ENCODE measurements around the gene TFB1M.
"Not testable (repeated sequence)": the region's sequence is repeated elsewhere in the genome, so short reads cannot be mapped to it uniquely, and the experiment has no call there.

TFB1M gene

GRCh38 chr6:155297669-155298068 lies 16.6 kb downstream of the TFB1M start:
- no peak for FAIRE-seq

DNA sequence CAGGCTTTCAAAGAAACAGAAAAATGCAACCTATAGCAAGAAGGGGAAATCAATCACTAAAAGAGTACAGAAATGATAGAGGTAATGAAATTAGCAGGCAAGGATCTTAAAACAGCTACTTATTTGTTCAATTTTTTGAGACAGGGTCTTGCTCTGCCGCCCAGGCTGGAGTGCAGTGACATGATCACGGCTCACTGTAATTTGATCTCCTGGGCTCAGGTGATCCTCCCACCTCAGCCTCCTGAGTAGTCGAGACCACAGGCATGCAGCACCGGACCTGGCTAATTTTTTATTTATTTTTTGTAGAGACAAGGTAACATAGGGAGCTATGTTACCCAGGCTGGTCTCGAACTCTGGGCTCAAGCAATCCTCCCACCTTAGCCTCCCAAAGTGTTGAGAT lies 21.6 kb downstream of the TFB1M start:
- FAIRE-seq: no peak

GRCh38 chr6:155291291-155291690 lies 23.0 kb downstream of the TFB1M start:
- no peak for FAIRE-seq

DNA sequence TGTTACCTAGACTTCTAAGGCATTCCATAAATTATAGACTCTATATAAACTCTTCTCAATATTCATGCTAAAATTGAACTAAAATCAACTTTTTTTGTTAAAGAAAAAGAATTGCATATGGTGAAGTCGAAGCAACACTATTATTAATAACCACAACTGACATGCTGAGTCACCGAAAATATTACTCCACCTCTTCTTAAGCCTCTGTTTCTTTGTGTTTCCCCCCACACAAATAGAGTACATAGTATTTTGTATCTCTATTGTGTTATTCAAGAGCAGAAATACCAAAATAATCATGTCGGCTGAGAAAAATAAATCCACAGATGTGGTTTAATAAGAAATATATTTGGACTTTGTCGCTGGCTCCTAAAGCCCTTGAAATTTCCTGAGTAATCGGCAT lies 23.8 kb downstream of the TFB1M start:
- FAIRE-seq: no peak

DNA sequence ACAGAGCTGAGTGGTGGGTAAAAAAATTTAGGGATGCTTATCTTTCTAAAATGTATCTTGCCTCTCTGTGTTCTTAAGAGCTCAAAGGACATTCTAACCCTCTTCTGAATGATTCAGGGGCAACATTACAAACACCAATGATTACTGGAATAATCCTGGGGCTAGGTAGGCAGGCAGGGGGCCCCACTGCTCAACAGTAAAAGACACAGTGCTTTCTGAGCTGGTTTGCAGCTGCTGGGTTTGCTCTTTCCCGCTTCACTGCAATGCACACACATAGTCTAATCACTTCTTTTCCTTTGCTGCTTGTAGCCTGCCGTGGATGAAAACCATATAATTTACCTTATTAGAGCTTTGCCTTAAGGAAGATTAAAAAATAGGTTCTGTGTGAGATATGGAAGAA lies 26.5 kb downstream of the TFB1M start:
- FAIRE-seq: no peak

- no peak for FAIRE-seq
Measured at GRCh38 chr6:155284775-155285174, 29.5 kb downstream of the TFB1M start.

DNA sequence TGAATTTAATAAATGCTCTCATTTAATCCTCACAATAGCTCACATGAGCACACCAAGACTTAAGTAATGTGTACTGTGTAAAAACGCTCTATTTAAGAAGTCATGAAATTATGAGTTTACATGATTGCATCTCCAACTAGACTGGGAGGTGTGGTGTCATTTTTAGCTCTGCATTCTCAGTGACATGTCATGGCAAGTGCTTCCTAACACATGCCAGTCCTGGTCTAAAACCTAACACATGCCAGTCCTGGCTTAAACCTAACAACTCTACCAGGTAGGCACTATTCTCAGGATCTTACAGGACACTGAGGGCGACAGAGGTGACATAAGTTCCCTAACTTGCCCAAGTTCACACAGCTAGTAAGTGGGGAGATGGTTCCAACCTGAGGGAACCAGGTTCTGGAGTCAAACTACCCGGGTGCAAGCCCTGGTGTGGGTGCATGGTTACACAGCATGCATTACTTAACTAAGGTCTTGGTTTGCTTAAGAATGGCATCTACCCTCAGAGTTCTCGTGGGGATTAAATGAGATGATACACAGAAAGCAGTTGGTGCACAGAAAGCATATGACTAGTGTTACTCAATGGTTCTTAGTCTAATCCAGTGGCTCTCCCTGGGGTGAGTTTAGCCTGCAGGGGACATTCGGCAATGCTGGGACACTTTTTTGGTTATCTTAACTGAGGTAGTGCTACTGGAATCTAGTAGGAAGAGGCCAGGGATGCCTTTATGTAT lies 35.8 kb downstream of the TFB1M start:
- no peak for FAIRE-seq

GRCh38 chr6:155276638-155277037 lies 37.6 kb downstream of the TFB1M start:
- no peak for FAIRE-seq

DNA sequence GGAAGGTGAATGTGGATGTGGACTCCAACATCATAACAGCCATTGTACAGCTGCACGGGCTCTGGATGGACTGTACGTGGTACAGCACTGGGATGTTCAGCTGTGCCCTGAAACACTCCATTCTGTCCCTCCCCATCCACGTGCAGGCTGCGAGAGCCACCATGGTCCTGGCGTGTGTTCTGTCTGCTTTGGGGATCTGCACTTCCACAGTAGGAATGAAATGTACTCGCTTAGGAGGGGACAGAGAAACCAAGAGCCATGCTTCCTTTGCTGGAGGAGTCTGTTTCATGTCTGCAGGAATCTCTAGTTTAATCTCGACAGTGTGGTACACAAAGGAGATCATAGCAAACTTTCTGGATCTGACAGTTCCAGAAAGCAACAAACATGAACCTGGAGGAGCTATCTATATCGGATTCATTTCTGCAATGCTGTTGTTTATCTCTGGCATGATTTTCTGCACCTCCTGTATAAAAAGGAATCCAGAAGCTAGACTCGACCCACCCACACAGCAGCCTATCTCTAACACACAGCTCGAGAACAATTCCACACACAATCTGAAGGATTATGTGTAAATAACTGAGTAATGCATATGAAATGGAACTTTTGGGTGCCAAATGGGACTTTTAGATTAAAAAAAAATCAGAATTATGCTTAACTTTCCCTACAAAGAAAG lies 38.3 kb downstream of the TFB1M start:
- FAIRE-seq: no peak

GRCh38 chr6:155274533-155274932 lies 39.8 kb downstream of the TFB1M start:
- no peak for FAIRE-seq

- FAIRE-seq: no peak
Measured at GRCh38 chr6:155274106-155274505, 40.2 kb downstream of the TFB1M start.

GRCh38 chr6:155273431-155273830 lies 40.9 kb downstream of the TFB1M start:
- FAIRE-seq: no peak

GRCh38 chr6:155272353-155273232 lies 41.7 kb downstream of the TFB1M start:
- no peak for FAIRE-seq

DNA sequence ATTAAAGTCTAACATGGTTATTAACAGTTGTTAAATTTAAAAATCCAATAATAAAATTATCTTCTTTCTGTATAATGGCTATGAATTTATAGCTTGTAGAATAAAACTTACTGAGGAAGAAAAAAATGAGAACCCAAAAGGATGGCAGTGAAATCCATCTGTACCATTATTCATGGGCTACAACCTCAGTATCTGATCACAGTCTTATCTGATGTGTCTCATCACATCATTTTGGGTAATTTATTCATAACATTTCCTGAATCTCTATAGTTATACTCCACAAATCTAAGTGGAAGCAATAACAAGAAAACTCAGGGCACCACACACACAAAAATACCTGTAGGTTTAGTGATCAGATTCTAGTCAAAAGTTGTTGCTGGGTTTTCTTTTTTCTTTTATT lies 43.1 kb downstream of the TFB1M start:
- FAIRE-seq: no peak

GRCh38 chr6:155270561-155271091 lies 43.7 kb downstream of the TFB1M start:
- FAIRE-seq: no peak

GRCh38 chr6:155269765-155270164 lies 44.5 kb downstream of the TFB1M start:
- FAIRE-seq: no peak

- not testable (repeated sequence) for FAIRE-seq
Measured at GRCh38 chr6:155268088-155268867, 46.0 kb downstream of the TFB1M start.

DNA sequence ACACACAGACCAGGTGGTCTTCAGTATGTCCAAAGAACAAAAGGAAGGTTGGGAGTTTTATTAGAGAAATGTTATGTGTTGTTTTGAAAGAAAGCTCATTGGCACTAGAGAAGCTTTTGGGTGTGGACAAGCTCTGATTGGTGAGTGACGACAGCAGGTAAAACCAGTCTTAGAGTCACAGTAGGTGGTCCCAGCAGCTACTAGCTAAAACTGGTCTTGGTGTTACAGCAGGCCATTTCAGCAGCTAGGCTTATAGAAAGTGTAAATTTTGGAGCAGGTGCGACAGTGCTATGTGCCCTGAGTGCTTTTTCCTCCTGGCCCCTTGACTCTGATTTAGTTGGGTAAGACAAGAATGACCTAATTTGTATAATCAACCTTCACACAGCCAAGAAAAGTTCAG lies 46.9 kb downstream of the TFB1M start:
- no peak for FAIRE-seq

- FAIRE-seq: no peak
Measured at GRCh38 chr6:155265843-155266535, 48.3 kb downstream of the TFB1M start.

DNA sequence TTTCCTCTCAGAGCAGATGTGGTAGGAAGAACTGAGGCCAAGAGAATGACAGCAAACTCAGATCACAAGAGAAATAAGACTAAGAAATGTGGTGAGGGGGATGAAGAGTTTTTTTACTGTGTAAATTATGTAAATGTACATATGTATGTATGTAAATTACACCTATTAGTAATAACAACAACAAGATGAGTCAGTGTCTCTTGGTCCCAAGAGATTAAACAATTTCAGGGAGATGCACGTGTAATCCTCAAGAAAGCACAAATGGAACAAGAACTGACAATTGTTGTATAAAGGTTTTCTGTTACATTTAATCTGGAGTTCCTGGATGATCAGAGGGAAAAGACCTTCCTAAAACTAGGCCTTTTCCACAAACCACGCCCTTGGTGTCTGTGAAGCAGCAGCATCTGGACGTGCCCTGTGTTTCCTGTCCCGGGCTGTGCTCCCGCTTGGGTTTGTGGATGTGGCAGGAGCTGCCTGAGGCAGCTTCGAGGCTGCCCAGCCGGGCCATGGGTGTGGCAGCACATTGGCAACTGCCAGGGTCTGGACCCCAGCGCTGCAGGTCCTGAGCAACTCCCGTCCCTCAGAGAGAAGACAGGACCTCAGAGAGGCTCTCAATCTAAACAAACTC lies 49.5 kb downstream of the TFB1M start:
- no peak for FAIRE-seq

DNA sequence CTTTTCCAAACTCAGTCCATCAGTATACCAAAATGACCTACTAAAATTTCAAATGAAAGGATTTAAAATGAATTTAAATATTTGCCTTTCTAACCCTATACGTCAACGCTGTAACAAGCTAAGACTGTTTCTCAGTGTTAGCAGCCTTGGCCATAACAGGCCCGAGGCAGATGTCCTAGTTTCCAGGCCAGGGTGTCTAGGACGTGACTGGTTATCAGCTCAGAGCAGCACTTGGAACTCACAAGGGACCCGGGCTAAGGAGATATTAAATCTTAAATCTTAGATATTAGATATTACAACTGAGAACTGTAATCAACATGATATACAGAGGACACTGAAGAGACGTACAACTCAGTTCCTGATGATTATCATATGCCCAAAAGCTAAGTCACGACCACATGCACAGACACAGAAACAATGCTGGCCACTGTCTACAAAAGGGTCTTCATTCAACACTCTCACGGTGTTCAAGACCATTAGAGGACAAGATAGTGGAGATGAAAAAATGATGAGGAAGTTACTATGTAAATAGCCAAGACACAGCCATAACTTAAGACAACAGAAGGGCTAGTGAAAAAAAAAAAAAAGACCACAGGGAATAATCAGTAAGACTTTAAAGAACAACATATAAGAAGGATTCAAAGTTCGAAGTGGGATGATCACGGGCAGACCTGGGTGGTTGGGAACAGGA lies 50.8 kb downstream of the TFB1M start, which contains the start of gene CLDN20:
TSS of gene CLDN20 (plus strand) at position 641 of the 691 bp plus-strand sequence. CDS start 11,707 bp downstream, outside the sequence.
- no peak for FAIRE-seq

Data from A204.1 (cell line).